Right forelimb (tissue), 1 donor: Measurements from ENCODE around the gene BID.
"Not testable (repeated sequence)": the region's sequence is repeated elsewhere in the genome, so short reads cannot be mapped to it uniquely, and the experiment has no call there.

Experiments used
- DNase-seq: peaks from one replicate; pipeline ENCODE4 v3.0.0-alpha.2; 2018

BID gene

DNA sequence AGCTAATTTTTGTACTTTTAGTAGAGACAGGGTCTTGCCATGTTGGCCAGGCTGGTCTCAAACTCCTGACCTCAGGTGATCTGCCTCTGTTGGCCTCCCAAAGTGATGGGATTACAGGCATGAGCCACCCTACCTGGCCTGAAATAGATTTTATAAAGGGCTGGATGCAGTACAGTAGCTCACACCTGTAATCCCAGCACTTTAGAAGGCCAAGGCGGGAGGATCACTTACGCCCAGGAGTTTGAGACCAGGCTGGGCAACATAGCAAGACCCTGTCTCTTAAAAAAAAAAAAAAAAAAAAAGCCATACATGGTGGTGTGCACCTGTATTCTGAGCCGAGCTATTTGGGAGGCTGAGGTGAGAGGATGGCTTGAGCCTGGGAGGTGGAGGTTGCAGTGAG, 76.0 kb downstream of the BID start:
- not testable (repeated sequence) for DNase-seq

DNA sequence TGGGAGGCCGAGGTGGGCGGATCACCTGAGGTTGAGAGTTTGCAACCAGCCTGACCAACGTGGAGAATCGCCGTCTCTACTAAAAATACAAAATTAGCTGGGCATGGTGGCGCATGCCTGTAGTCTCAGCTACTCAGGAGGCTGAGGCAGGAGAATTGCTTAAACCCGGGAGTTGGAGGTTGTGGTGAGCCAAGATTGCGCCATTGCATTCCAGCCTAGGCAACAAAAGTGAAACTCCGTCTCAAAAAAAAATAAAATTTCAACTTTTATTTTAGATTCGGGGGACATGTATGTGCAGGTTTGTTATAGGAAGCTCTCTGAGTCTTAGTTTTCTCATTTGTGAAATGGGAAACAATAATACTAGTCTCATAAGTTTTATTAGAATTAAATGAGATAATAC, 77.1 kb downstream of the BID start:
- not testable (repeated sequence) for DNase-seq

DNA sequence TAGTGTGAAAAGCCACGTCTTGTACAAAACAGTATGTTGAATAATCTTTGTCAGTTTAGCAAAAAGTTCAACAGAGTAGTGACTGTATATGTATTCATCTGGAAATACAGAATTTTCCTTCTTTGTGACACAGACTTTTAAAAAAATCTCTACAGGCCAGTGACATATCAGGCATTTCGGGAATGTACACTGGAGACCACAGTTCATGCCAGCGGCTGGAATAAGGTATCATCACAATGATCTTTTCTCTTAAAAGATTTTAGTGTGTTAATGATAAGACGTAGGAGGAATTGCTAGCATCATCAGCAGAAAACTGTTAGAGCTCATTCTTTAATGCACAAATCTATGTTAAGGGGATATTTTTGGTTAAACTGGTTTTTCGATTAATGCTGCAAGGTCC, 78.3 kb downstream of the BID start:
- no peak for DNase-seq

DNA sequence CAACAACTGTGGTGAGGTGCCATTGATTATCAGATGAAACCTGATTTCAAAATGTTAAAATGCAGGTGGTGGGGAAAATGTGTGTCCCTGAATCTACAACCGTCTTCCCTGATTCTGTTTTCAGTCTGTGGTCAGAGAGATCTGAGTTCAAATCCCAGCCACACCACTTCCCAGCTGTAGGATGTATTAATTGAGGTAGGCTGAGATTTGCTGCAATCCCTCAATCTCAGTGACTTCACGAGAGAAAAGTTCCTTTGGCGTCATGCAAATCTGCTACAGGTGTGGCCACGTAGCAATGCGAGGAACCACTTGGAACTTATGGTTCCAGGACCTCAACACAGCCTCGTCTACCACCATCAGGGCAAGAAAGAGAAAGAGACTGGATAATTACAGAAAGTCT, 79.5 kb downstream of the BID start:
- no peak for DNase-seq

DNA sequence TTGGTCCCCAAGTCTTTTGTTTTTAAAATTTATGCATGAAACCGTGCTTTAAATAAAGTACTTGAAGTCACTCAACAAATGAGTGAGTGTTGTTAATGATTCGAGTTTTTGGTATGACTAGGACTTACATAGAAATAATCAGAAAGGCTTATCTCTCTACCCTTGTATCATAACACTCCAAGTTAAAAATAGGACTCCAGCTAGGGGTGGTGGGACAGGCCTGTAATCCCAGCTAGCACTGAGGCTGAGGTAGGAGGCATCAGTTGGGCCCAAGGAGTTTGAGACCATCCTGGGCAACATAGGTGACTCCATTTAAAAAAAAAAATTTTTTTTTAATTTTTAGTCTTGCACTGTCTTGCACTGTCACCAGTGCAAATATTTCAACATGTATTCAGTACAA, 80.1 kb downstream of the BID start:
- no peak for DNase-seq

DNA sequence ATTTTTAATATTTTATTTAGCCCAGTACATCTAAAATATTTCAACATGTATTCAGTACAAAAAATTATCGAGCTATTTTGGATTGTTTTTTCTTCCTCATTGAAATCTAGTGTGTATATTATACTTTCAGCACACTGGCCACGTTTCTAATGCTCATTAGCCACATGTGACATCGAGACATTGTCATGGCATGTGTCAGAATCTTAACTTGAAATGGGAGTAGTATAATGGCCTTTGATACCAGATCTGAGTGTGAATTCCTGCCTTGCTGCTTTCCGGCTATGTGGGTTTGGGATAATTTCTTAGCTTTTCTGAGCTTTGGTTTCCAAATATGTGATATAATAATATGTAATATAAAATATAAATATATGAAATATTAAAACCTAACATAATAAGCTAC, 81.4 kb downstream of the BID start:
- DNase-seq: no peak

DNA sequence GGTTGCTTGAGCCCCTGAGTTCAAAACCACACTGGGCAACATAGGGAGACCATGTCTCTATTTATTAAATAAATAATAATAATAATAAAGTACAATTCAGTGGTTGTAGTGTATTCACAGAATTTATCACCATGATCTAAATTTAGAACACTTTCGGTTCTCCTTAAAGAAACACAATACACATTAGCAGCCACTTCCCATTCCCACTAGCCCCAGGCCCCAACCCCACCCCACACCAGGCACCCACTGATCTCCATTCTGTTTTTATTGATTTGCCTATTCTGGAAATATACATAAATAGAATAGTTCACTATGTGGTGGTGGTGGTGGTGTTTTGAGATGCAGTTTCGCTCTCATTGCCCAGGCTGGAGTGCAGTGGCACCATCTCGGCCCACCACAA, 90.0 kb downstream of the BID start:
- no peak for DNase-seq
